Measurements from ENCODE around the gene MAST2. TPM values are rescaled to one million over a fixed set of nuclear protein-coding genes. Genes with fewer than 3 reads are reported as not detected.

MAST2 gene
- total RNA-seq, 1 experiment from 2014 or later: 77.0 TPM

- POLR2A ChIA-PET: no interaction called here
- in situ Hi-C loops (cut with HindIII; ENCODE audit: low pct_unique_long_range_greater_than_20kb, low sequenced_read_pairs) (no loop called here), intact Hi-C loops (cut with micrococcal nuclease; ENCODE audit: unreplicated experiment) (no loop called here)
- Histone ChIP-seq H3K4me3 (ENCODE audit: low read depth in 2 of 2, low read length in 2 of 2) (no peak overlapping the region), H3K36me3 (ENCODE audit: control insufficient read depth, insufficient read depth, low read length) (peaks cover 3% of the 10 kb centered on the region; the same call in 1 of the 2 replicates), H3K9me3 (ENCODE audit: control insufficient read depth, insufficient read depth, low read depth, low read length) (no peaks in the 10 kb centered on the region), H3K27me3 (ENCODE audit: control insufficient read depth, insufficient read depth, low read length) (no peaks in the 10 kb centered on the region), H3K27ac (ENCODE audit: low read length) (no peak overlapping the region), H3K4me1 (ENCODE audit: control insufficient read depth, insufficient read depth, low read length) (no peaks in the 10 kb centered on the region)
- TF ChIP-seq POLR2AphosphoS5 (IDR thresholded peaks at IDR 0.05; ENCODE audit: low read depth, low read length) (no peak), TCF7L2 (IDR thresholded peaks at IDR 0.05; ENCODE audit: low read depth, low read length) (no peak), REST (IDR thresholded peaks at IDR 0.05; ENCODE audit: insufficient read depth in 1 of 2, low read depth in 2 of 2, low read length in 1 of 2) (no peak), SIN3A (IDR thresholded peaks at IDR 0.05; ENCODE audit: borderline replicate concordance, insufficient read depth, low read depth, low read length) (no peak)
- TF ChIP-seq, protein P1, sequence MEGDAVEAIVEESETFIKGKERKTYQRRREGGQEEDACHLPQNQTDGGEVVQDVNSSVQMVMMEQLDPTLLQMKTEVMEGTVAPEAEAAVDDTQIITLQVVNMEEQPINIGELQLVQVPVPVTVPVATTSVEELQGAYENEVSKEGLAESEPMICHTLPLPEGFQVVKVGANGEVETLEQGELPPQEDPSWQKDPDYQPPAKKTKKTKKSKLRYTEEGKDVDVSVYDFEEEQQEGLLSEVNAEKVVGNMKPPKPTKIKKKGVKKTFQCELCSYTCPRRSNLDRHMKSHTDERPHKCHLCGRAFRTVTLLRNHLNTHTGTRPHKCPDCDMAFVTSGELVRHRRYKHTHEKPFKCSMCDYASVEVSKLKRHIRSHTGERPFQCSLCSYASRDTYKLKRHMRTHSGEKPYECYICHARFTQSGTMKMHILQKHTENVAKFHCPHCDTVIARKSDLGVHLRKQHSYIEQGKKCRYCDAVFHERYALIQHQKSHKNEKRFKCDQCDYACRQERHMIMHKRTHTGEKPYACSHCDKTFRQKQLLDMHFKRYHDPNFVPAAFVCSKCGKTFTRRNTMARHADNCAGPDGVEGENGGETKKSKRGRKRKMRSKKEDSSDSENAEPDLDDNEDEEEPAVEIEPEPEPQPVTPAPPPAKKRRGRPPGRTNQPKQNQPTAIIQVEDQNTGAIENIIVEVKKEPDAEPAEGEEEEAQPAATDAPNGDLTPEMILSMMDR (IDR thresholded peaks at IDR 0.05): no peak
- no peak for ATAC-seq
- CTCF ChIA-PET: no interaction called here
- no peak for DNase-seq (ENCODE audit: low read depth, low spot score)
- BruUV-seq (replicated peaks): no TSS peak
These were observed 199.2 kb downstream of the MAST2 start for GRCh38 chr1:46002551-46003150.

- no TSS peak for BruUV-seq (replicated peaks)
- in situ Hi-C loops (cut with HindIII; ENCODE audit: low pct_unique_long_range_greater_than_20kb, low sequenced_read_pairs) (no loop called here), intact Hi-C loops (cut with micrococcal nuclease; ENCODE audit: unreplicated experiment) (no loop called here)
- ATAC-seq: no peak
- POLR2A ChIA-PET: no interaction called here
- CTCF ChIA-PET: no interaction called here
- no peak for DNase-seq (ENCODE audit: low read depth, low spot score)
- Histone ChIP-seq H3K27me3 (ENCODE audit: control insufficient read depth, insufficient read depth, low read length) (no peaks in the 10 kb centered on the region), H3K4me1 (ENCODE audit: control insufficient read depth, insufficient read depth, low read length) (no peaks in the 10 kb centered on the region), H3K36me3 (ENCODE audit: control insufficient read depth, insufficient read depth, low read length) (peaks cover 5% of the 10 kb centered on the region; the same call in 1 of the 2 replicates), H3K4me3 (ENCODE audit: low read depth in 2 of 2, low read length in 2 of 2) (no peak overlapping the region), H3K9me3 (ENCODE audit: control insufficient read depth, insufficient read depth, low read depth, low read length) (no peaks in the 10 kb centered on the region), H3K27ac (ENCODE audit: low read length) (no peak overlapping the region)
- TF ChIP-seq REST (IDR thresholded peaks at IDR 0.05; ENCODE audit: insufficient read depth in 1 of 2, low read depth in 2 of 2, low read length in 1 of 2) (no peak), POLR2AphosphoS5 (IDR thresholded peaks at IDR 0.05; ENCODE audit: low read depth, low read length) (no peak), SIN3A (IDR thresholded peaks at IDR 0.05; ENCODE audit: borderline replicate concordance, insufficient read depth, low read depth, low read length) (no peak), TCF7L2 (IDR thresholded peaks at IDR 0.05; ENCODE audit: low read depth, low read length) (no peak)
- TF ChIP-seq, protein P1 (IDR thresholded peaks at IDR 0.05): no peak
These were observed 199.9 kb downstream of the MAST2 start for GRCh38 chr1:46003315-46003714.
